Activated CD8-positive, alpha-beta T cell treated with anti-CD3 and anti-CD28 coated beads, Interleukin-2, amount 10 ng/mL, durations not matched to agents 7 days and 5 days (primary cell): ENCODE measurements around the gene LRR1. TPM values are rescaled to one million over a fixed set of nuclear protein-coding genes. Genes with fewer than 3 reads are reported as not detected.
"Not testable (repeated sequence)": the region's sequence is repeated elsewhere in the genome, so short reads cannot be mapped to it uniquely, and the experiment has no call there.

Experiments used
- ATAC-seq: fragments of 150-1000 bp; cut with Tn5 transposase; one replicate; pipeline ENCODE4 v1.10.0; 2021; ENCODE audit warnings: moderate library complexity
- CTCF ChIA-PET: fragments of 350-600 bp; sonication (Branson Sonifier 250); formaldehyde crosslinking; loops from one replicate; lab custom pipeline; 2021; ENCODE audit warnings: antibody characterized with exemption; lab: Charles Lee
- POLR2A ChIA-PET: fragments of 350-600 bp; sonication (Branson Sonifier 250); formaldehyde crosslinking; loops from one replicate; lab custom pipeline; 2021; ENCODE audit warnings: antibody characterized with exemption; lab: Charles Lee
- DNase-seq: peaks from one replicate; pipeline ENCODE4 v3.0.0-alpha.2; 2020
- H3K27ac Mint-ChIP-seq: one replicate; pipeline ENCODE4 v1.8.0; 2021; ENCODE audit warnings: mild to moderate bottlenecking, mixed read lengths
- H3K27me3 Mint-ChIP-seq: one replicate; pipeline ENCODE4 v1.8.0; 2021; ENCODE audit warnings: low read depth, mixed read lengths
- H3K36me3 Mint-ChIP-seq: one replicate; pipeline ENCODE4 v1.8.0; 2021; ENCODE audit warnings: low read depth, mixed read lengths
- H3K4me1 Mint-ChIP-seq: one replicate; pipeline ENCODE4 v1.8.0; 2021; ENCODE audit warnings: low read depth, mixed read lengths
- H3K4me3 Mint-ChIP-seq: one replicate; pipeline ENCODE4 v1.8.0; 2021; ENCODE audit warnings: mild to moderate bottlenecking, mixed read lengths
- H3K9me3 Mint-ChIP-seq: one replicate; pipeline ENCODE4 v1.8.0; 2022; ENCODE audit warnings: mixed read lengths; ENCODE audit not compliant: insufficient read depth
- total RNA-seq, 2 experiments: library from RNA; stranded (reverse); gene quantifications; one replicate each; pipeline ENCODE4 v1.2.3, GENCODE V29; 2021

Gene LRR1
- total RNA-seq, 2 experiments from 2014 or later, result 63.1 to 65.0 TPM

- DNase-seq, result no peak
- peak overlapping the region; percentile 93 for H3K4me3 Mint-ChIP-seq
- CTCF ChIA-PET, result no interaction called here
- no peaks in the 10 kb centered on the region for H3K9me3 Mint-ChIP-seq
- peaks cover 67% of the 10 kb centered on the region for H3K36me3 Mint-ChIP-seq
- H3K4me1 Mint-ChIP-seq, result peaks cover 42% of the 10 kb centered on the region
- ATAC-seq, result no peak
- H3K27ac Mint-ChIP-seq, result peak overlapping the region; percentile 44
- H3K27me3 Mint-ChIP-seq, result no peaks in the 10 kb centered on the region
- POLR2A ChIA-PET, result interaction anchor here (0.6 kb wide), 1 partner anchor 106 kb away, joined by 3 read pairs; no protein-coding TSS in a partner anchor
Measured at GRCh38 chr14:49617852-49618519, 19.2 kb downstream of the LRR1 start.

- peaks cover 52% of the 10 kb centered on the region for H3K4me1 Mint-ChIP-seq
- H3K27me3 Mint-ChIP-seq, H3K9me3 Mint-ChIP-seq, ATAC-seq, DNase-seq: not testable (repeated sequence)
- H3K27ac Mint-ChIP-seq, result peak overlapping the region; percentile 96
- peaks cover 70% of the 10 kb centered on the region for H3K36me3 Mint-ChIP-seq
- POLR2A ChIA-PET, result interaction anchor here (1.7 to 5.5 kb wide), 6 partner anchors 12 to 149 kb away, joined by 8 to 73 read pairs (median 52); partner anchors contain the start of genes DNAAF2, KLHDC2, LRR1 and RPS29
- peak overlapping the region; percentile 93 for H3K4me3 Mint-ChIP-seq
- CTCF ChIA-PET, result interaction anchor here (1.3 to 2.3 kb wide), 3 partner anchors 32 to 74 kb away, joined by 3 to 17 read pairs (median 5); partner anchors contain the start of genes KLHDC1 and RPS29
Measured at GRCh38 chr14:49619273-49619672, 20.5 kb downstream of the LRR1 start.

GRCh38 chr14:49619730-49620129 lies 21.0 kb downstream of the LRR1 start:
- no peaks in the 10 kb centered on the region for H3K9me3 Mint-ChIP-seq
- peaks cover 54% of the 10 kb centered on the region for H3K4me1 Mint-ChIP-seq
- H3K27me3 Mint-ChIP-seq, result no peaks in the 10 kb centered on the region
- peak overlapping the region; percentile 93 for H3K4me3 Mint-ChIP-seq
- H3K27ac Mint-ChIP-seq, result peak overlapping the region; percentile 96
- CTCF ChIA-PET, result interaction anchor here (0.9 to 6.7 kb wide), 17 partner anchors 8 to 243 kb away, joined by 3 to 118 read pairs (median 5); partner anchors contain the start of genes DNAAF2, KLHDC1, LRR1 and NEMF
- H3K36me3 Mint-ChIP-seq, result peaks cover 71% of the 10 kb centered on the region
- ATAC-seq, result no peak
- no peak for DNase-seq
- POLR2A ChIA-PET, result interaction anchor here (0.7 to 5.5 kb wide), 17 partner anchors 9 to 923 kb away, joined by 3 to 73 read pairs (median 8); partner anchors contain the start of genes DMAC2L, DNAAF2, KLHDC2 and L2HGDH

GRCh38 chr14:49620182-49621113 lies 21.7 kb downstream of the LRR1 start, which contains the start of the genes MGAT2 and RPL36AL:
Gene MGAT2 (plus strand): TSS chr14:49620799. CDS start chr14:49621269, 470 bp downstream.
Gene RPL36AL (minus strand): TSS chr14:49620626. CDS start chr14:49619104, 1,522 bp downstream.
- CTCF ChIA-PET, result interaction anchor here (0.6 to 6.7 kb wide), 23 partner anchors 9 to 381 kb away, joined by 3 to 118 read pairs (median 4); partner anchors contain the start of genes DNAAF2, KLHDC1, KLHDC2 and LRR1
- H3K27ac Mint-ChIP-seq, result peak within 1 kb of the TSS; percentile 96
- POLR2A ChIA-PET, result interaction anchor here (0.6 to 5.5 kb wide), 22 partner anchors 8 to 923 kb away, joined by 3 to 73 read pairs (median 6); partner anchors contain the start of genes DMAC2L, DNAAF2, KLHDC2 and L2HGDH
- peak within 1 kb of the TSS; percentile 93 for H3K4me3 Mint-ChIP-seq
- DNase-seq (peak; percentile 97), ATAC-seq (peak; percentile 91)
- no peaks in the 10 kb centered on the region for H3K9me3 Mint-ChIP-seq
- peaks cover 58% of the 10 kb centered on the region for H3K4me1 Mint-ChIP-seq
- no peaks in the 10 kb centered on the region for H3K27me3 Mint-ChIP-seq
- peaks cover 74% of the 10 kb centered on the region for H3K36me3 Mint-ChIP-seq

GRCh38 chr14:49621114-49621881 lies 22.6 kb downstream of the LRR1 start:
- H3K9me3 Mint-ChIP-seq, result no peaks in the 10 kb centered on the region
- peak; percentile 75 for DNase-seq
- ChIA-PET CTCF (interaction anchor here (0.6 to 6.7 kb wide), 16 partner anchors 9 to 380 kb away, joined by 3 to 118 read pairs (median 4); partner anchors contain the start of genes DNAAF2, KLHDC2, LRR1 and NEMF), POLR2A (interaction anchor here (0.6 to 5.5 kb wide), 17 partner anchors 10 to 441 kb away, joined by 3 to 73 read pairs (median 8); partner anchors contain the start of genes DNAAF2, KLHDC2, LRR1 and NEMF)
- H3K36me3 Mint-ChIP-seq, result peaks cover 75% of the 10 kb centered on the region
- no peak for ATAC-seq
- H3K27ac Mint-ChIP-seq, result peak overlapping the region; percentile 96
- H3K4me1 Mint-ChIP-seq, result peaks cover 56% of the 10 kb centered on the region
- H3K27me3 Mint-ChIP-seq, result no peaks in the 10 kb centered on the region
- peak overlapping the region; percentile 93 for H3K4me3 Mint-ChIP-seq

GRCh38 chr14:49622022-49622607 lies 23.4 kb downstream of the LRR1 start:
- H3K4me1 Mint-ChIP-seq, result peaks cover 57% of the 10 kb centered on the region
- H3K27ac Mint-ChIP-seq, result peak overlapping the region; percentile 96
- H3K36me3 Mint-ChIP-seq, result peaks cover 74% of the 10 kb centered on the region
- H3K27me3 Mint-ChIP-seq, result no peaks in the 10 kb centered on the region
- DNase-seq (no peak), ATAC-seq (no peak)
- ChIA-PET POLR2A (interaction anchor here (1.0 to 5.5 kb wide), 7 partner anchors 9 to 440 kb away, joined by 3 to 73 read pairs (median 37); partner anchors contain the start of genes DNAAF2, KLHDC2, LRR1 and RPS29), CTCF (interaction anchor here (1.6 to 6.7 kb wide), 4 partner anchors 11 to 230 kb away, joined by 3 to 118 read pairs (median 9); partner anchors contain the start of genes DNAAF2, LRR1 and NEMF)
- H3K4me3 Mint-ChIP-seq, result peak overlapping the region; percentile 93
- H3K9me3 Mint-ChIP-seq, result no peaks in the 10 kb centered on the region

- H3K36me3 Mint-ChIP-seq, result peaks cover 67% of the 10 kb centered on the region
- no peak for DNase-seq
- no peaks in the 10 kb centered on the region for H3K27me3 Mint-ChIP-seq
- ChIA-PET POLR2A (interaction anchor here (0.8 to 5.5 kb wide), 6 partner anchors 9 to 145 kb away, joined by 3 to 66 read pairs (median 3); partner anchors contain the start of genes DNAAF2, KLHDC2, LRR1 and RPS29), CTCF (interaction anchor here (1.0 to 6.7 kb wide), 5 partner anchors 10 to 229 kb away, joined by 3 to 118 read pairs (median 5); partner anchors contain the start of genes DNAAF2, LRR1 and NEMF)
- H3K4me3 Mint-ChIP-seq, result peak overlapping the region; percentile 93
- no peaks in the 10 kb centered on the region for H3K9me3 Mint-ChIP-seq
- H3K4me1 Mint-ChIP-seq, result peaks cover 52% of the 10 kb centered on the region
- peak overlapping the region; percentile 69 for H3K27ac Mint-ChIP-seq
- no peak for ATAC-seq
Measured at GRCh38 chr14:49623387-49623786, 24.6 kb downstream of the LRR1 start.

GRCh38 chr14:49623941-49624839 lies 25.4 kb downstream of the LRR1 start:
- Mint-ChIP-seq H3K27ac (peak overlapping the region; percentile 69), H3K27me3 (no peaks in the 10 kb centered on the region), H3K9me3 (no peaks in the 10 kb centered on the region), H3K4me3 (peak overlapping the region; percentile 93), H3K4me1 (peaks cover 51% of the 10 kb centered on the region), H3K36me3 (peaks cover 61% of the 10 kb centered on the region)
- CTCF ChIA-PET, result interaction anchor here (0.7 to 6.7 kb wide), 6 partner anchors 9 to 238 kb away, joined by 3 to 118 read pairs (median 4); partner anchors contain the start of genes DNAAF2, LRR1, NEMF and RPS29
- POLR2A ChIA-PET, result interaction anchor here (0.6 to 5.5 kb wide), 7 partner anchors 10 to 144 kb away, joined by 3 to 66 read pairs (median 3); partner anchors contain the start of genes DNAAF2, KLHDC2, LRR1 and RPS29
- DNase-seq (no peak), ATAC-seq (no peak)
